ENCODE measurements around the gene TMEM167A. TPM values are rescaled to one million over a fixed set of nuclear protein-coding genes. Genes with fewer than 3 reads are reported as not detected.

The TMEM167A gene
- total and polyA plus RNA-seq, 2 of the 8 experiments (the other 6 are each of a cell fraction or from before 2014, with no cell fraction given), result 50.6 to 178 TPM

- ChIA-PET POLR2A (ENCODE audit: partially characterized antibody) (no interaction called here), CTCF (ENCODE audit: partially characterized antibody) (no interaction called here)
- Histone ChIP-seq H3K23ac (ENCODE audit: insufficient read length) (no peak overlapping the region), H4K5ac (ENCODE audit: insufficient read length, low read depth, low read length) (no peak overlapping the region), H3K79me1 (ENCODE audit: low read depth, low read length) (no peaks in the 10 kb centered on the region), H2AK5ac (ENCODE audit: low read depth, low read length) (no peak overlapping the region), H4K20me1 (replicated peaks in 1 of 2; ENCODE audit: control insufficient read depth in 1 of 2, insufficient read depth in 2 of 2, low read length in 2 of 2) (no peaks in the 10 kb centered on the region), H2BK15ac (ENCODE audit: low read length) (no peak overlapping the region), H3K27ac (ENCODE audit: low read depth, low read length) (no peak overlapping the region), H3K4me3 (ENCODE audit: extremely low read depth in 1 of 4, insufficient read depth in 2 of 4, low read depth in 3 of 4, low read length in 4 of 4) (no peak overlapping the region), H2BK12ac (ENCODE audit: low read depth, low read length) (no peak overlapping the region), H3K4me2 (ENCODE audit: insufficient read depth in 1 of 2, low read depth in 2 of 2, low read length in 2 of 2) (no peak overlapping the region), H2AFZ (ENCODE audit: low read length) (no peak overlapping the region), H3K79me2 (ENCODE audit: control insufficient read depth in 1 of 2, insufficient read depth in 2 of 2, low read length in 2 of 2) (no peaks in the 10 kb centered on the region), H3K9me3 (ENCODE audit: insufficient read depth in 2 of 2, low read depth in 1 of 2, low read length in 1 of 2) (no peaks in the 10 kb centered on the region), H3K36me3 (ENCODE audit: control insufficient read depth in 2 of 4, insufficient read depth in 4 of 4, low read length in 3 of 4) (no peaks in the 10 kb centered on the region), H3K4me1 (replicated peaks in 1 of 4; ENCODE audit: control insufficient read depth in 3 of 4, insufficient read depth in 4 of 4, low read length in 3 of 4) (peaks cover 0 to 9% (median 2%) of the 10 kb centered on the region in 4 experiments; a peak in 4 of 7 replicates), H3K9ac (replicated peaks in 1 of 4; ENCODE audit: extremely low read depth in 1 of 4, low read depth in 3 of 4, low read length in 3 of 4) (no peak overlapping the region), H3K4ac (replicated peaks; ENCODE audit: insufficient read length, low read depth, low read length) (no peak overlapping the region), H3K23me2 (ENCODE audit: low read depth, low read length) (no peaks in the 10 kb centered on the region), H3K14ac (ENCODE audit: insufficient read length) (no peak overlapping the region), H4K91ac (replicated peaks; ENCODE audit: insufficient read length, low read length) (no peak overlapping the region), H2BK20ac (ENCODE audit: low read length) (no peak overlapping the region), H4K8ac (ENCODE audit: extremely low read depth, insufficient read depth, low read length) (no peak overlapping the region), H3K56ac (replicated peaks; ENCODE audit: insufficient read length, low read depth, low read length) (no peak overlapping the region), H3K27me3 (replicated peaks in 1 of 4; ENCODE audit: control insufficient read depth in 3 of 4, extremely low read depth in 1 of 4, insufficient read depth in 3 of 4, low read length in 3 of 4) (no peaks in the 10 kb centered on the region), H2BK120ac (replicated peaks; ENCODE audit: low read depth, low read length) (no peak overlapping the region), H3K18ac (ENCODE audit: extremely low read depth, low read length) (no peak overlapping the region), H2BK5ac (ENCODE audit: low read depth, low read length) (no peak overlapping the region)
- DNase-seq (ENCODE audit: low read depth in 1 of 2, low spot score in 2 of 2), result no peak
- WGBS, 2 experiments (ENCODE audit: extremely low coverage in 1 of 2, insufficient coverage in 1 of 2, insufficient read length in 1 of 2, insufficient replicate concordance in 2 of 2, low coverage in 1 of 2, low lambda C conversion rate in 2 of 2, missing lambda C conversion rate in 1 of 2), result 96% methylated on average over 3 of the region's 3 CpGs; no CpG with 5 or more reads in 1 of the 2 experiments
- FAIRE-seq, result no peak
- TF ChIP-seq TAF1 (IDR thresholded peaks at IDR 0.05; ENCODE audit: low read depth, low read length) (no peak), POLR2AphosphoS5 (IDR thresholded peaks at IDR 0.05; ENCODE audit: low read depth, low read length) (no peak), POU5F1 (IDR thresholded peaks at IDR 0.05; ENCODE audit: low read depth, low read length) (no peak), MAFK (IDR thresholded peaks at IDR 0.05; ENCODE audit: low read depth, low read length) (no peak), KDM5A (IDR thresholded peaks at IDR 0.05; ENCODE audit: low read length) (no peak), RBBP5 (IDR thresholded peaks at IDR 0.05; ENCODE audit: borderline replicate concordance, low read depth, low read length) (no peak), CEBPB (IDR thresholded peaks at IDR 0.05; ENCODE audit: low read depth, low read length) (no peak), HDAC2 (IDR thresholded peaks at IDR 0.05; ENCODE audit: borderline replicate concordance in 1 of 2, low read depth in 2 of 2, low read length in 2 of 2) (no peak), KDM1A (IDR thresholded peaks at IDR 0.05; ENCODE audit: borderline replicate concordance, low read length) (no peak), NANOG (IDR thresholded peaks at IDR 0.05; ENCODE audit: insufficient read depth, low read depth, low read length, poor library complexity, severe bottlenecking) (no peak), SP1 (IDR thresholded peaks at IDR 0.05; ENCODE audit: low read depth, low read length) (no peak), NRF1 (IDR thresholded peaks at IDR 0.05; ENCODE audit: low read depth, low read length) (no peak)
- TF ChIP-seq, protein P1, sequence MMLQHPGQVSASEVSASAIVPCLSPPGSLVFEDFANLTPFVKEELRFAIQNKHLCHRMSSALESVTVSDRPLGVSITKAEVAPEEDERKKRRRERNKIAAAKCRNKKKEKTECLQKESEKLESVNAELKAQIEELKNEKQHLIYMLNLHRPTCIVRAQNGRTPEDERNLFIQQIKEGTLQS (IDR thresholded peaks at IDR 0.05; ENCODE audit: insufficient read depth, low read depth, low read length), result no peak
- TF ChIP-seq, protein P2, sequence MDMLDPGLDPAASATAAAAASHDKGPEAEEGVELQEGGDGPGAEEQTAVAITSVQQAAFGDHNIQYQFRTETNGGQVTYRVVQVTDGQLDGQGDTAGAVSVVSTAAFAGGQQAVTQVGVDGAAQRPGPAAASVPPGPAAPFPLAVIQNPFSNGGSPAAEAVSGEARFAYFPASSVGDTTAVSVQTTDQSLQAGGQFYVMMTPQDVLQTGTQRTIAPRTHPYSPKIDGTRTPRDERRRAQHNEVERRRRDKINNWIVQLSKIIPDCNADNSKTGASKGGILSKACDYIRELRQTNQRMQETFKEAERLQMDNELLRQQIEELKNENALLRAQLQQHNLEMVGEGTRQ (IDR thresholded peaks at IDR 0.05; ENCODE audit: low read length), result no peak
Measured at GRCh38 chr5:83038924-83039323, 38.3 kb downstream of the TMEM167A start.

All from H1 (cell line).